Thoracic aorta (tissue), 2 donors: ENCODE results near the gene ABCD1. TPM values are rescaled to one million over a fixed set of nuclear protein-coding genes. Genes with fewer than 3 reads are reported as not detected.
A peak's percentile ranks its signal among the peaks of the same experiment; 100 is the strongest.
"Not testable (repeated sequence)": the region's sequence is repeated elsewhere in the genome, so short reads cannot be mapped to it uniquely, and the experiment has no call there.

Experiments
- ATAC-seq: fragments of 150-250 bp; one replicate; pipeline ENCODE4 v1.8.0; 2017; ENCODE audit warnings: low read depth; ENCODE audit not compliant: insufficient number of reproducible peaks, low FRiP score
- DNase-seq: peaks from one replicate; pipeline ENCODE4 v3.0.0-alpha.2; 2020; ENCODE audit warnings: low spot score
- H3K27ac ChIP-seq, 2 donors: fragments of 200-600 bp; sonication (generic); 1 replicate in 1 of 2; 2 replicates in 1 of 2; pipeline ENCODE4 v1.5.1; 2016; ENCODE audit warnings: mild to moderate bottlenecking in 2 of 2, moderate library complexity in 2 of 2
- H3K27me3 ChIP-seq: fragments of 200-600 bp; sonication (generic); replicated peaks from 2 replicates; pipeline ENCODE4 v1.6.0; 2016; ENCODE audit warnings: mild to moderate bottlenecking; ENCODE audit not compliant: insufficient read depth
- H3K36me3 ChIP-seq: fragments of 200-600 bp; sonication (generic); one replicate; pipeline ENCODE4 v1.5.1; 2016
- H3K4me1 ChIP-seq, 2 donors: fragments of 200-600 bp; sonication (generic); 1 replicate in 1 of 2; 2 replicates in 1 of 2; pipeline versions ENCODE4 v1.5.1 to v1.6.0; 2016; ENCODE audit warnings: low read depth in 2 of 2, mild to moderate bottlenecking in 1 of 2; ENCODE audit not compliant: control insufficient read depth in 1 of 2
- H3K4me3 ChIP-seq: fragments of 200-600 bp; sonication (generic); 2 replicates; pipeline ENCODE4 v1.5.1; 2016; ENCODE audit warnings: mild to moderate bottlenecking
- H3K9me3 ChIP-seq: fragments of 200-600 bp; sonication (generic); 2 replicates; pipeline ENCODE4 v1.5.1; 2016
- total RNA-seq, 2 donors: library from RNA; depleted of rRNA; stranded (reverse); fragments of >200 nt; gene quantifications; one replicate each; pipeline versions ENCODE4 v1.1.0 to v1.2.3, GENCODE V29; 2016
- TF ChIP-seq, protein P1 (sequence below): fragments of 200-600 bp; sonication (generic); IDR thresholded peaks from one replicate; pipeline ENCODE4 v1.5.1; 2019; ENCODE audit warnings: antibody characterized with exemption

Gene ABCD1
- total RNA-seq, 2 donors from 2014 or later = 24.3 to 40.6 TPM

DNA sequence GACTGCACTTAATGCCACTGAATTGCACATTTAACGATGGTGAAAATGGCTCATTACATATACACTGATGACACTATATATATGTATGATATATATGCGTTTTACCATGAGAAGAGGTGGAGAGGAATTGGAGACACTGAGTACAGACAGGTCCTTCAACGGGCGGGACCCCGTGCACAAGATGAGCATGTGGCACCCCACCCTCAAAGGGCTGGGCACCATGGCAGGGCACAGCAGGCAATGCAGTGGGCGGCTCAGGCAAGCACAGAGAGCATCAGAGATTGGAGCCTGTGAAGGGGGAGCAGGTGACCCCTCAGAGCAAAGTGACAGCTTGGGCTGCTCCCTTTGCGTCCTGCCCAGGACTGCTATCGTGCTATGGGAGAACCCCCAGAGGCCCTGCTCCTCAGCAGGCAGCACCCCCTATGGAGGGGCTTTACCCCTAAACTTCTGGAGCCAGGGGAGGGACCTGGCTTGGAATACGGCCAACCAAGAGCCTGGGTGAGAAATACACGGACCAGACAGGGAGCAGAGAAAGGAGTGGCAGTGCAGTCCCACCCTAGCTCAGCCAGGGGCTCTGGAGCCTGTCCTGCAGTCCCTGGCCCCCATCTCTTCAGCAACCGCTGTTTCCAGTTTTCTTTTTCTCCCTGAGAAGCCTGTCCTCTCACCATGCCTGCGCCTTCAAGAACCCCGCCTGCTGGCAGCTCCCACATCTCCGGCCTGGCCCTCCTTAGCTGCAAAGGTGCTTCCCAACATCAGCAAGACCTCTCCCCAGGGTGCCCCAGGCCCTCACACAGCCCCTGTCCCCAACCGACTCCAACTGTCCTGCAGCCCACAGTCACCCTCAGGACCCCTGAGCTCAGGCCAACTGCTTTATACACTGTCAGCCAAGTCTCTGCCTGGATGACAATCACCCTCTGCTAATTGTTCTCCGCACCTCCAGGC, 26.5 kb upstream of the ABCD1 start:
- no peak for DNase-seq
- Histone ChIP-seq H3K9me3 (no peaks in the 10 kb centered on the region), H3K4me1 (no peaks in the 10 kb centered on the region), H3K36me3 (peaks cover 3% of the 10 kb centered on the region), H3K27ac (no peak overlapping the region), H3K27me3 (no peaks in the 10 kb centered on the region), H3K4me3 (no peak overlapping the region)
- no peak for ATAC-seq
- TF ChIP-seq, protein P1, sequence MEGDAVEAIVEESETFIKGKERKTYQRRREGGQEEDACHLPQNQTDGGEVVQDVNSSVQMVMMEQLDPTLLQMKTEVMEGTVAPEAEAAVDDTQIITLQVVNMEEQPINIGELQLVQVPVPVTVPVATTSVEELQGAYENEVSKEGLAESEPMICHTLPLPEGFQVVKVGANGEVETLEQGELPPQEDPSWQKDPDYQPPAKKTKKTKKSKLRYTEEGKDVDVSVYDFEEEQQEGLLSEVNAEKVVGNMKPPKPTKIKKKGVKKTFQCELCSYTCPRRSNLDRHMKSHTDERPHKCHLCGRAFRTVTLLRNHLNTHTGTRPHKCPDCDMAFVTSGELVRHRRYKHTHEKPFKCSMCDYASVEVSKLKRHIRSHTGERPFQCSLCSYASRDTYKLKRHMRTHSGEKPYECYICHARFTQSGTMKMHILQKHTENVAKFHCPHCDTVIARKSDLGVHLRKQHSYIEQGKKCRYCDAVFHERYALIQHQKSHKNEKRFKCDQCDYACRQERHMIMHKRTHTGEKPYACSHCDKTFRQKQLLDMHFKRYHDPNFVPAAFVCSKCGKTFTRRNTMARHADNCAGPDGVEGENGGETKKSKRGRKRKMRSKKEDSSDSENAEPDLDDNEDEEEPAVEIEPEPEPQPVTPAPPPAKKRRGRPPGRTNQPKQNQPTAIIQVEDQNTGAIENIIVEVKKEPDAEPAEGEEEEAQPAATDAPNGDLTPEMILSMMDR = no peak

DNA sequence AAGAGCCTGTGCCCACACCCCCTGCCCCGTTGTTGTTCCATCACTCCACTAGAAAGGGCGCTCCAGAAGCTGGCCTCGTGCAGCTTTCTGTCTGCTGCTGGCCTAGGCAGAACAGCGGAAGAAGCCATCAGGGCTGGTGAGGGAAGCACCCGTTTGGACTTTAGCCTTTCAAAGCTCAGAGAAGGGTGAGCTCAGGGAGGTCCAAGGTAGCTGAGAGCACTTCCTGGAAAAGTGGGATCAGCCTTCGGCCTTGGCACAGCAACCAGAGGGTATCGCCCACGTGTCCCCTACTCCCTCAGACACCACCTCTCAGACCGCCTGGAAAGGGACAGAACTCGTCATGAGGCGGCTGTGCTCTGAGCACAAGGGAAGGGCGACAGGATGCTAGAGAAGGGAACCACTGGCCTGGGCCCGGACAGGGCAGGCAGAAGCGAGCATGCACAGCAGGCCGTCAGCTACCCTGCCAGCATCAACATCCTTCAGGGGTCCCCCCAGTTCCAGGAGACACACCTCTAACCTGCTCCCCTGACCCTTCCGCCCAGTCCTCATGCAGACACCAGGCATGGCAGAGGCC, 25.4 kb upstream of the ABCD1 start:
- H3K4me1 ChIP-seq, DNase-seq, H3K4me3 ChIP-seq, H3K27me3 ChIP-seq, H3K27ac ChIP-seq, H3K9me3 ChIP-seq, H3K36me3 ChIP-seq, ATAC-seq: not testable (repeated sequence)

DNA sequence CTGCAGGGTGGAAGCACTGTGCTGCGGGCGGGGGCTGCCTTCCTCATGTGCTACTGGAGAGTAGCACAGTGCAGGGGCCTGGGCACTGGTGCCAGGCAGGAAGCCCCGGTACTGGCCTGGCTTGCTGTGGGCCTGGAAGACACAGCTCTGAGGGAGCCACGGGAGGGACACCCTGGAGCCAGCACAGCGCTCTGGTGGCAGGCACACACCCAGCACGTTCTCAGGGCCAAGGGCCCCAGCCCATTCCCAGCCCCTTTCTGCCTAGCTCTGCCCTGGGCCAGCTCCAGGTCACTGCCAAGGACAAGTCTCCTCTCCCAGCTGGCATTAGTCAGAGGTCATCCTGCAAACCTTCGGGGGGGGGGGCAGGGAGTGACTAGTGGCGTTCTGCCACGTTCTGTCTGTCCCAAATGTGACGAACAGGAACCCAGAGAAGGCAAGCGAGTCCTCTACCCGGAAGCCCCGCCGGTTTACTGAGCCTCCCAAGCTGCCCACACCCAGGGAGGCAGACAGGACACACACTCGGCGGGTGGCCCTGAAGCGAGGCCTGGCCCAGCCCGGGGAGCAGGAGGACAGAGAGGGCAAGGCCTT, 24.8 kb upstream of the ABCD1 start:
- H3K36me3 ChIP-seq, DNase-seq, H3K4me1 ChIP-seq, H3K27me3 ChIP-seq, H3K4me3 ChIP-seq, H3K9me3 ChIP-seq, ATAC-seq: not testable (repeated sequence)
- H3K27ac ChIP-seq = peak overlapping the region in 1 of 2 donors; percentile 38

DNA sequence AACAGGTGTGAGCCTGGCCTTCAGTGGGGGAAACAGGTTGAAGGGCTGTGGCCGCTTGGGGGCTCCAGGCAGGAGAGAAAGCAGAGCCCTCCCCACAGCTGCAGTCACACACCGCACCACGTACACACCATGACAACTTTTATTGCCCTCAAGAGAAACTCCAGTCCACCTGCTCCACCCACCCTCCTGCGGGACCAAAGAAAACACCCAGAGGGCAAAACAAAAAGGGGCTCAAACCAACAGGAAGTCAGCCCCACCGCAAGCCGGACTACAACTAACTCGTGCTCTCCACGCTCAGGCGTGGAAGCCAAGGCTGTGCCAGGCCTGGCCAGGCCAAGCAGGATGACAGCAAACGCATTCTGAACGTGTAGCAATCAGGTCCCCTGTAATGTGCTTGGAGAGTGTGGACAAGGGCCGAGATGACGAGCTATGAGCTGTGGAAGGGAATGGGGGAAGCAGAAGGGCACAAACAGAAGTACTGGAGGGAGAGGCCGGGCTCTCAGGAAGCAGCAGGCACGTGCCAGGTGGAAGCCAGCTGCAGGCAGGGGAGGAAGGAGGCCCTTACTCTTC, 24.2 kb upstream of the ABCD1 start:
- TF ChIP-seq, protein P1 = no peak
- Histone ChIP-seq H3K4me3 (no peak overlapping the region), H3K27ac (peak overlapping the region in 1 of 2 donors; percentile 38), H3K4me1 (peaks cover 0 to 5% of the 10 kb centered on the region in 2 donors), H3K36me3 (peaks cover 3% of the 10 kb centered on the region), H3K27me3 (no peaks in the 10 kb centered on the region), H3K9me3 (no peaks in the 10 kb centered on the region)
- DNase-seq = no peak
- ATAC-seq = no peak

DNA sequence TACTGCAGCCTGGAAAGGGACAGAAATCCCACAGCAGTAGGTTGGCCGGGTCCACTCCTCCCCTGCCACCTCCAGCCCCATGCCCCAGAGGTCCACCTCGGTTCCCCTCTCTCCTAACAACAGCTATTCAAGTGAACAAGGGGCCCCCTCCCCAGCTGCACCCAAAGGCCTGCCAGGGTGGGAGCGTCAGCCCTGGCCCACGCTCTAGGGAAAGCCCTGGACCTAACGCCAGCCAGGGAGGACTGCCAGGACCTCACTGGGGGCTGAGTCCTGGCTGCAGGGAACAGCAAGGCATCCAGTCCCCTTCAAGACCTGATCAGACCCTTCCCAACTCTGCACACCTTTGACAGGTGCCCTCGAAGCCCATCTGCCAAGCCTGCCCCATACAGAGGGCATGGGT, 23.7 kb upstream of the ABCD1 start:
- Histone ChIP-seq H3K27ac (no peak overlapping the region), H3K36me3 (peaks cover 3% of the 10 kb centered on the region), H3K4me3 (no peak overlapping the region), H3K9me3 (no peaks in the 10 kb centered on the region), H3K27me3 (no peaks in the 10 kb centered on the region), H3K4me1 (peaks cover 0 to 8% of the 10 kb centered on the region in 2 donors)
- TF ChIP-seq, protein P1 = no peak
- DNase-seq = no peak
- no peak for ATAC-seq

DNA sequence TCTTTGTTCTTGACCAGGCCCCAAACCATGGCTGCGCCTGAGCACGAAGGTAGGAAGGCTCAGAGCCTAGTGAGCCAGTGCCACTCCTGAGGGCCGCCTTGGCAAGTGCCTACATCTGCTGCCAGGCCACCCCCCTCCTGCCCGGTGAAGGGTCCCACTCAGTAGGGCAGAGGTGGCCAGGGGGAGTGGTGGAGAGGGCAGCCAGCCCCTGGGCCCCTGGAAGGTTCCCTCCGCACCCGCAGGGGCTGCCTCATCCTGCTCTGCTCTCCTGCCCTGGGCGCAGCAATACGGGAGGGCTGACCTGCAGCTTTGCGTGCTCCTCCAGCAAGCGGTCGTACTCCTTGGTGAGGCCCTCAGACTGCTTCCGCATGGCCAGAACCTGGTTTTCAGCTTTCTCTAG, 22.9 kb upstream of the ABCD1 start:
- TF ChIP-seq, protein P1 = no peak
- DNase-seq (no peak), ATAC-seq (no peak)
- Histone ChIP-seq H3K36me3 (peaks cover 3% of the 10 kb centered on the region), H3K27ac (no peak overlapping the region), H3K4me3 (no peak overlapping the region), H3K27me3 (no peaks in the 10 kb centered on the region), H3K9me3 (no peaks in the 10 kb centered on the region), H3K4me1 (peaks cover 0 to 8% of the 10 kb centered on the region in 2 donors)
